Chondrocyte (in vitro differentiated cells): ENCODE results near the gene MACROH2A2. TPM values are rescaled to one million over a fixed set of nuclear protein-coding genes. Genes with fewer than 3 reads are reported as not detected.
A peak's percentile ranks its signal among the peaks of the same experiment; 100 is the strongest.

Experiments used
- DNase-seq: peaks from one replicate; pipeline ENCODE4 v3.0.0; 2021; ENCODE audit warnings: mixed read lengths, low spot score
- H3K27ac Mint-ChIP-seq: one replicate; pipeline ENCODE4 v1.8.0; 2021; ENCODE audit warnings: mild to moderate bottlenecking, moderate library complexity, mixed read lengths; ENCODE audit not compliant: unreplicated experiment
- H3K27me3 Mint-ChIP-seq: 2 replicates; pipeline ENCODE4 v1.8.0; 2021; ENCODE audit warnings: low read depth, mixed read lengths
- H3K36me3 Mint-ChIP-seq: 2 replicates; pipeline ENCODE4 v1.8.0; 2021; ENCODE audit warnings: low read depth, mixed read lengths
- H3K4me1 Mint-ChIP-seq: 2 replicates; pipeline ENCODE4 v1.8.0; 2021; ENCODE audit warnings: low read depth, mild to moderate bottlenecking, mixed read lengths
- H3K4me3 Mint-ChIP-seq: one replicate; pipeline ENCODE4 v1.8.0; 2021; ENCODE audit warnings: mild to moderate bottlenecking, moderate library complexity, mixed read lengths; ENCODE audit not compliant: unreplicated experiment
- H3K9me3 Mint-ChIP-seq: 2 replicates; pipeline ENCODE4 v1.8.0; 2021; ENCODE audit warnings: low read depth, mixed read lengths
- CTCF ChIP-seq: fragments of 200-600 bp; sonication (generic); IDR thresholded peaks from 2 replicates; pipeline ENCODE4 v1.5.0; 2021; ENCODE audit warnings: antibody characterized with exemption, mild to moderate bottlenecking, moderate library complexity
- total RNA-seq: library from RNA; stranded (reverse); gene quantifications from 3 replicates; pipeline ENCODE4 v1.2.1, GENCODE V29; 2021

The MACROH2A2 gene
- total RNA-seq, 1 donor from 2014 or later = 22.9 TPM

GRCh38 chr10:70092389-70092718, 39.7 kb downstream of the MACROH2A2 start:
- Mint-ChIP-seq H3K4me3 (no peak overlapping the region), H3K36me3 (peaks cover 22% of the 10 kb centered on the region), H3K9me3 (no peaks in the 10 kb centered on the region), H3K27me3 (no peaks in the 10 kb centered on the region), H3K27ac (no peak overlapping the region), H3K4me1 (peaks cover 12% of the 10 kb centered on the region)
- DNase-seq = no peak
- TF ChIP-seq CTCF = no peak

GRCh38 chr10:70093335-70093944, 40.8 kb downstream of the MACROH2A2 start:
- H3K4me3 Mint-ChIP-seq = no peak overlapping the region
- no peak for TF ChIP-seq CTCF
- H3K27me3 Mint-ChIP-seq = no peaks in the 10 kb centered on the region
- no peak overlapping the region for H3K27ac Mint-ChIP-seq
- peaks cover 25% of the 10 kb centered on the region for H3K36me3 Mint-ChIP-seq
- no peaks in the 10 kb centered on the region for H3K9me3 Mint-ChIP-seq
- DNase-seq = no peak
- H3K4me1 Mint-ChIP-seq = peaks cover 8% of the 10 kb centered on the region

GRCh38 chr10:70094250-70094649, 41.6 kb downstream of the MACROH2A2 start:
- Mint-ChIP-seq H3K4me3 (no peak overlapping the region), H3K27ac (no peak overlapping the region), H3K27me3 (no peaks in the 10 kb centered on the region), H3K4me1 (peaks cover 8% of the 10 kb centered on the region), H3K36me3 (peaks cover 32% of the 10 kb centered on the region), H3K9me3 (no peaks in the 10 kb centered on the region)
- TF ChIP-seq CTCF = no peak
- no peak for DNase-seq

- Mint-ChIP-seq H3K36me3 (peaks cover 34% of the 10 kb centered on the region), H3K9me3 (no peaks in the 10 kb centered on the region), H3K4me3 (no peak overlapping the region), H3K4me1 (no peaks in the 10 kb centered on the region), H3K27ac (no peak overlapping the region), H3K27me3 (no peaks in the 10 kb centered on the region)
- TF ChIP-seq CTCF = no peak
- no peak for DNase-seq
These were observed 43.5 kb downstream of the MACROH2A2 start for GRCh38 chr10:70096016-70096704.

- DNase-seq = peak; percentile 54
- TF ChIP-seq CTCF = no peak
- Mint-ChIP-seq H3K4me1 (no peaks in the 10 kb centered on the region), H3K36me3 (peaks cover 41% of the 10 kb centered on the region), H3K27me3 (no peaks in the 10 kb centered on the region), H3K9me3 (peaks cover 3% of the 10 kb centered on the region), H3K27ac (no peak overlapping the region), H3K4me3 (no peak overlapping the region)
These were observed 44.2 kb downstream of the MACROH2A2 start for GRCh38 chr10:70096705-70097420.
